Stimulated activated CD4-positive, alpha-beta T cell treated with anti-CD3 and anti-CD28 coated beads, TNF-alpha, amount 100 ng/mL, for 1 hour (primary cell): ENCODE results near the gene GBP3.
"Not testable (repeated sequence)": the region's sequence is repeated elsewhere in the genome, so short reads cannot be mapped to it uniquely, and the experiment has no call there.

Experiments
- DNase-seq, 3 donors: peaks; one replicate each; pipeline ENCODE4 v3.0.0-alpha.2; 2020; ENCODE audit warnings: low read depth in 3 of 3, low spot score in 1 of 3

Gene GBP3

DNA sequence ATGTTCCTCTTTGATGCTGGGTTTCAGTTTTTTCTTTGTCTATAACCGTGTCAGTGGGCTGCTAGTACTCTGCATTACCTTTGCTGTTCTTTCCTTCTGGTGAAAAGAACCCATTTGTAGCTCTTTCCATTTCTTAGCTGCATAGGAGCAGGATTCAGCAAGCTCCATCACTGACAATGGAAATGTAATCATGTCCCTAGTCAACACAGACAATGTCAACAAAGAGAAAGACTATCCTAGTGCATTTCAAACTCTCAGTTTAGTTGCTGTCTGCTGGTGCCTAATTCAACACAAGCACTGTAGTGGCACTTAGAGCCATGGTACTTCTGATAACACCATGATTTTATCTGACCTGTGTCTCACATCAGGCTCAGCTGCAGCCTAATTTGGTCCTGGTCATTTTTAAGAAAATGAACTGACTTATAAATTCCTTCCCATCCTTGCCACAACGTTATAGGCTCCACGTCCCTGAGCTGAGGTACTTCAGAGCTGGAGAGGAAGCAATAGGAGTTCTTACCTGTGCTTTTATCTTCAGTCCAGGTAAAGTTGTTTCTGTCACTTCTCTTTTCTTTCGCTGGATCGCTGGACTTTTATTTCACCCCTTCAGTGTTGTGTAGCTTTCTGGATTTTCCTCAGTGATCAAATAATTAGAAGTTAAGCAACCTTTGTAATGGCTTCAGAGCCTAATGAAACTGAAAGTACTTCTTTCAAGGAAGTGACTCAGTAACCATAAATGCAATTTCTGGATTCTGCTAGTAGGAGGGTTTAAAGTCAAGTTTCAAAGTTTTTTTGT lies at the start of gene GBP3:
Gene GBP3, minus strand, starts transcription at position 700 of the 793 bp plus-strand sequence. CDS start 2,145 bp downstream, outside the sequence.
- DNase-seq = no peak

GRCh38 chr1:89070509-89070908 lies 47.8 kb upstream of the GBP3 start:
- no peak for DNase-seq

- no peak for DNase-seq
These were observed 47.3 kb upstream of the GBP3 start for GRCh38 chr1:89069951-89070350.

DNA sequence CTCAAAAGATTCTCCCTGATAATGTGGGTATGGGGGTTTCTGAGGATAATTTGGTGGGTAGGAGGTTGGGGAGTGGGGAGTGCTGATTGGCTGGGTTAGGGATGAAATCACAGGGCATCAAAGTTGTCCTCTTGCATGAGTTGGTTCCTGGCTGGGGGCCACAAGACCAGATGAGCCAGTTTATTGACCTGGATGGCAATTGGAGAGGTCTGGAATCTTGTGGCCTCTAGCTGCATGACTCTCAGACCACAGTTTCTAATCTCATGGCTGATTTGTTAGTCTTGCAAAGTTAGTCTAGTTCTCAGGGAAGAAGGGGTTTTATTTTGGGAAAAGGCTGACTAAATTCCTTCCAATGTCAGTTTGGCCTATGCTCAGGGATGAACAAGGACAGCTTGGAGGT lies 45.6 kb upstream of the GBP3 start:
- no peak for DNase-seq

GRCh38 chr1:89065079-89065868 lies 42.6 kb upstream of the GBP3 start, which contains the start of gene GBP1:
TSS of gene GBP1 (minus strand) at chr1:89065208. CDS start at chr1:89063234, 1,974 bp downstream.
- DNase-seq = no peak

- no peak for DNase-seq
These were observed 42.0 kb upstream of the GBP3 start for GRCh38 chr1:89064632-89065031.

GRCh38 chr1:89063094-89063493 lies 40.4 kb upstream of the GBP3 start:
- no peak for DNase-seq

DNA sequence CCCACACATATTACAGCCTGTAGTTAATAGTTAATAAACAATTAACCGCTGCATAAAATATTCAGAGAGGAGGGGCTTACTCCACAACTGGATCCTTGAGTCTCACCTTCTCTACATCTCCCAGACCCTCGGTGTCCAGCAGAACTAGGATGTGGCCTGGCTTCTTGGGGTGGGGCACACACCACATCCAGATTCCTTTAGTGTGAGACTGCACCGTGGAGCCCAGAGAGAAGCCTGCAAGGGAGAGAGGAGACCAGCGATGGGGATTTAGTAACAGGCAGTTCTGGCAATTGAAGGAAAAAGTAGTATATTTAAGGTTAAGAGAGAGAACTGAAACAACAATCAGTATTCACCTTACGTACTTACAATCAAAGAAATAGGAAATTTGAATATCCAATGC lies 37.4 kb upstream of the GBP3 start:
- no peak for DNase-seq

DNA sequence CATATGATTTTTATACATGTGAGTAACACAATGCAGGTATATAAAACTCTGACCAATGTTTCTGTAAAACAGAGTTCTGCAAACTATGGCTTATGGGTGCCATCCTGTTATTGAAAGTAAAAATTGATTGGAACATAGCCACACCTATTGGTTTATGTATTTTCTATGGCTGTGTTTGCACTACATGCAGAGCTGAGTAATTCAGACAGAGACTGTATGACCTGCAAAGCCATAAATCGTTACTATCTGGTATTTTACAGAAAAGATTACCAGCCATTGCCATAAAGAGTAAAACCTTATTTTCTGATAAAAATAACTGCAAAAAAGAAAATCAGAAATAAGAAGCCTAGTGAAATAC lies 29.3 kb upstream of the GBP3 start:
- DNase-seq = no peak

DNA sequence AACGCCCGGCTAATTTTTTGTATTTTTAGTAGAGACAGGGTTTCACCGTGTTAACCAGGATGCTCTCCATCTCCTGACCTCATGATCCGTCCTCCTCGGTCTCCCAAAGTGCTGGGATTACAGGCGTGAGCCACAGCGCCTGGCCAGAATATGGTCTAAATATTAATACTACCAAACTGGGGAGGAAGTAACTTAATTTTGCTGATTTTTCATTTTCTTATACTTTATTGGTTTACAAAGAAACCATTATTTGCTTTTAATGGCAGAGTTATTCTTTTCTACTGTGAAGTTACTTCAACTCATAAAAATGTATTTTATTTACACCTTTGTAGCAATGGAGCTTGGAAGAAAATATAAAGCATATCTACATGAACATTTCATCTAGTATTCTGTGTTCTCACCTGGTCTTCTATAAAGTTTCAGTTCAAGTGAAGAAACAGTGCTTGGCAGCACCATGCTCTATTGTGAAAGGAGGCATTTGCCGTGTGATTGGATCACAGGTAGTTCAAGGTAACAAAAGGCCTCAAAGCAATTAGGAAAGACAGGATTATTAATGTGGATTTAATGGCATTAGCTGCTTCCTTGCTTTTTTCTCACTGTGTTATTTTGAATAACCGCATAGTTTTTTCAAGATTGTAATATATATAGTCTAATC lies 28.8 kb upstream of the GBP3 start:
- DNase-seq = no peak

DNA sequence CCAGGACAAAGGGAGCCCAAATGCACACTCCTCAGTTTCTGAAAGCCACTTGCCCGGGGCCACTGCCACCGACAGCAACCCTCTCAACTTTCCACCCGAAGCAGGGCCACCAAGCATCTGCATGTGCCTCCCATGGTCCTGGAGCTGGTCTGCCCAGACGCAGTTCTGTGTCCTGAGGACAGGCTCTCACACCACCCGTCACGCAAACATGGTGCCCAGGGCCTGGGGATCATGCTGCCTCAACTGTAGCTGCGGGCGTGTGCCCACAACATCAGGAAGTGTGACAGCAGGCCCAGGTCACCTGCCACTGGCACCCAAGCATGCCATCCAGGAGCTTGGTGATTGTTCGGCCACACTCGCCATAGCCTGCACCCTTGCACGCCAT lies 28.0 kb upstream of the GBP3 start:
- no peak for DNase-seq

GRCh38 chr1:89049901-89050648 lies 27.4 kb upstream of the GBP3 start:
- DNase-seq = not testable (repeated sequence)

GRCh38 chr1:89049187-89049586 lies 26.5 kb upstream of the GBP3 start:
- not testable (repeated sequence) for DNase-seq

DNA sequence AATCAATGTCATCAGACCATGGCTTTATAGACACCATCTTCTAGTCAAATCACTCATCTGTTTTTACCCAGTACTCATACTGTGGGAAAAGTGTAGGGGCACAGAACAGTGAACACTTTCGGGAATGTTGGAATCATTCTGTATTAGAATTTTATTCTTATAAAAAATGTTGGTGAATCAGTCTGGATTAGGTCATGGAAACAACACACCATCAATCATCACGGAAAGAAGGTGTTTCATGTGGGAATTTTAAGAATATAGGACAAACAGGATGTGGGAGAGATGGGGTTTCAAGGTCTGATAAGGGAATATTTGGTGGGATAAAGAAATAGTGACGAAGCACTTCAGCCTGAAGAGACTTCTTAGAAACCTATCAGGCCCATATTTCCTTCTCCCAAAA lies 25.1 kb upstream of the GBP3 start:
- no peak for DNase-seq

GRCh38 chr1:89046318-89047183 lies 23.9 kb upstream of the GBP3 start:
- DNase-seq = not testable (repeated sequence)

DNA sequence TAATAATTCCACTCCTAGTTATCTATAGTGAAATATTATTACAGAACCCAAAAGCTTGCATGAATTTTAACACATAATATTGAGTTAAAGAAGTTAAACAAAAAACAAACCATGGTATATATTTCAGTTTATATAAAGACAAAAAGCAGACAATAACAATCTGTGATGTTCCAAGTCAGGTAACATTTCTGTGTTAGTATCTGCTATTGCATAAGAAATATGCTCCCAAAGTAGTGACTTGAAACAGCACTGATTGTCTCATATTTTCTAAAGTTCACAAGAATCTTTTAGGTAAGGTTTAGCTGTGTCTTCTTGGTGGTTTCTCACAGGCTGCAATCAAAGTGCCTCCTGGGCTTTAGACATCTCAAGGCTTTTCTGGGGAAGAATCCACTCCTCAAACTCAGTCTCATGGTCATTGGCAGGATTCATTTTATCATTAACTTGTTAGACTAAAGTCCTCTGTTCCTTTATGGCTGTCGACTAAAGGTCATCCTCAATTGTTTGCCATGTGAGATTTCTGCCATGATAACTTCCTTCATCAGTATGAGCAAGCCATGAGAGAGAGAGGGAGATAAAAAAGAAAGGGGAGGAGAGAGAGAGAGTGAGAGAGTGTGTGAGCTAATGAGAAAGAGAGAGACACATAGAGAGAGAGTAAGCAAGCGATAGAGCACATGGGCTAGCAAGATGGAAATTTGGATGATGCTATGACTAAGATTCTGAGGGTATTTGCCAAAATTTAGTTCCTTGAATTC lies 22.5 kb upstream of the GBP3 start:
- DNase-seq = no peak

- no peak for DNase-seq
These were observed 21.3 kb upstream of the GBP3 start for GRCh38 chr1:89043940-89044339.

- DNase-seq = no peak
These were observed 19.8 kb upstream of the GBP3 start for GRCh38 chr1:89042491-89042890.

DNA sequence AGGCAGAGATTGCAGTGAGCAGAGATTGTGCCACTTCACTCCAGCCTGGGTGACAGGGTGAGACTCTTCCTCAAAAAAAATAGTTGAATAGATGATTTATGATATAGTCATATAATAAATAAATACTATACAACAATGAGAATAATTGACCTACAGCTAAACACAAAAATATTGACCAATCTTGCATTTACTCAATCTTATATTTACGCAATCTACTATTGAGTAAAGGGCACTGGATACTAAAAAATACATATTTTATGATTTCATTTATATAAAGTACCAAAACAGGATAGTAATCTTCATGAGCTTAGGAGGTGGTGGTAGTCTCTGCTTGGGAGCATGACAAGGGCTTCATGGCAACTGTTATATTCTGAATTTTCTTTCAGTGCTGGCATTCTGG lies 19.1 kb upstream of the GBP3 start:
- DNase-seq = no peak
